Stimulated activated CD4-positive, alpha-beta T cell treated with anti-CD3 and anti-CD28 coated beads, Interleukin-1b, Interleukin-23, amount 100 ng/mL, for 1 hour (primary cell): ENCODE results near the gene SAP30L.

Source experiments
- DNase-seq, 2 donors: peaks; one replicate each; pipeline ENCODE4 v3.0.0-alpha.2; 2020; ENCODE audit warnings: low read depth in 2 of 2

SAP30L gene

GRCh38 chr5:154419236-154419635, 26.6 kb upstream of the SAP30L start:
- DNase-seq = no peak

- no peak for DNase-seq
Measured at GRCh38 chr5:154421868-154422267, 23.9 kb upstream of the SAP30L start.

- no peak for DNase-seq
Measured at GRCh38 chr5:154422298-154422697, 23.5 kb upstream of the SAP30L start.

- no peak for DNase-seq
Measured at GRCh38 chr5:154428208-154428607, 17.6 kb upstream of the SAP30L start.

- DNase-seq = no peak
Measured at GRCh38 chr5:154429341-154429740, 16.5 kb upstream of the SAP30L start.

GRCh38 chr5:154430466-154430865, 15.3 kb upstream of the SAP30L start:
- DNase-seq = no peak

GRCh38 chr5:154430961-154431630, 14.7 kb upstream of the SAP30L start:
- DNase-seq = no peak

GRCh38 chr5:154435226-154435625, 10.6 kb upstream of the SAP30L start:
- DNase-seq = no peak

- DNase-seq = no peak
Measured at GRCh38 chr5:154437281-154437965, 8.4 kb upstream of the SAP30L start.

- no peak for DNase-seq
Measured at GRCh38 chr5:154440540-154440939, 5.3 kb upstream of the SAP30L start.

GRCh38 chr5:154442801-154443200, 3.0 kb upstream of the SAP30L start:
- DNase-seq = no peak

- DNase-seq = no peak
Measured at GRCh38 chr5:154444556-154445421, 1.0 kb upstream of the SAP30L start.

GRCh38 chr5:154446195-154447088, 645 bp downstream of the SAP30L start:
- DNase-seq = no peak

- no peak for DNase-seq
Measured at GRCh38 chr5:154447089-154447725, 1.4 kb downstream of the SAP30L start.

- DNase-seq = no peak
Measured at GRCh38 chr5:154449786-154450185, 4.0 kb downstream of the SAP30L start.

- DNase-seq = no peak
Measured at GRCh38 chr5:154451957-154452356, 6.2 kb downstream of the SAP30L start.

- DNase-seq = no peak
Measured at GRCh38 chr5:154455585-154455984, 9.8 kb downstream of the SAP30L start.

- no peak for DNase-seq
Measured at GRCh38 chr5:154456540-154456939, 10.7 kb downstream of the SAP30L start.

- no peak for DNase-seq
Measured at GRCh38 chr5:154459015-154459414, 13.2 kb downstream of the SAP30L start.

- no peak for DNase-seq
Measured at GRCh38 chr5:154460172-154460571, 14.4 kb downstream of the SAP30L start.

GRCh38 chr5:154461531-154461930, 15.7 kb downstream of the SAP30L start:
- DNase-seq = no peak
